Measurements from ENCODE around the gene DTD1.

The DTD1 gene

GRCh38 chr20:18695175-18695574, 107.3 kb downstream of the DTD1 start:
- H3K4me2 ChIP-seq (ENCODE audit: low read depth, low read length, poor library complexity, severe bottlenecking) = no peak overlapping the region
- H3K79me2 ChIP-seq (ENCODE audit: insufficient read depth, low read length) = no peaks in the 10 kb centered on the region
- no peaks in the 10 kb centered on the region for H3K36me3 ChIP-seq (ENCODE audit: low read length)
- H4K20me1 ChIP-seq (ENCODE audit: low read depth, low read length) = no peaks in the 10 kb centered on the region
- H3K4me3 ChIP-seq (ENCODE audit: insufficient read depth, low read length, poor library complexity, severe bottlenecking) = no peak overlapping the region
- no peaks in the 10 kb centered on the region for H3K27me3 ChIP-seq (ENCODE audit: low read length)
- no peaks in the 10 kb centered on the region for H3K9me3 ChIP-seq (ENCODE audit: insufficient read depth, low read length)
- H3K9me2 ChIP-seq (replicated peaks; ENCODE audit: insufficient read depth, low read length) = no peaks in the 10 kb centered on the region
- H2AFZ ChIP-seq (ENCODE audit: low read depth, low read length, severe bottlenecking) = no peak overlapping the region
- no peak overlapping the region for H3K27ac ChIP-seq (ENCODE audit: low read depth, low read length)
- H3F3A ChIP-seq (ENCODE audit: insufficient read depth) = no peaks in the 10 kb centered on the region
- TF ChIP-seq CTCF (IDR thresholded peaks at IDR 0.05; ENCODE audit: insufficient read depth, low read length, poor library complexity, severe bottlenecking) = no peak
- TF ChIP-seq EZH2phosphoT487 (conservative IDR thresholded peaks at IDR 0.05; ENCODE audit: low read length) = no peak
- no peak overlapping the region for H3K9ac ChIP-seq (ENCODE audit: low read length)

- no peaks in the 10 kb centered on the region for H3K79me2 ChIP-seq (ENCODE audit: insufficient read depth, low read length)
- no peaks in the 10 kb centered on the region for H3K36me3 ChIP-seq (ENCODE audit: low read length)
- no peaks in the 10 kb centered on the region for H4K20me1 ChIP-seq (ENCODE audit: low read depth, low read length)
- H3K27ac ChIP-seq (ENCODE audit: low read depth, low read length) = no peak overlapping the region
- no peak overlapping the region for H2AFZ ChIP-seq (ENCODE audit: low read depth, low read length, severe bottlenecking)
- H3K27me3 ChIP-seq (ENCODE audit: low read length) = no peaks in the 10 kb centered on the region
- H3K9ac ChIP-seq (ENCODE audit: low read length) = no peak overlapping the region
- no peaks in the 10 kb centered on the region for H3K9me3 ChIP-seq (ENCODE audit: insufficient read depth, low read length)
- H3K4me3 ChIP-seq (ENCODE audit: insufficient read depth, low read length, poor library complexity, severe bottlenecking) = no peak overlapping the region
- no peak overlapping the region for H3K4me2 ChIP-seq (ENCODE audit: low read depth, low read length, poor library complexity, severe bottlenecking)
- H3K9me2 ChIP-seq (replicated peaks; ENCODE audit: insufficient read depth, low read length) = no peaks in the 10 kb centered on the region
- H3F3A ChIP-seq (ENCODE audit: insufficient read depth) = no peaks in the 10 kb centered on the region
- TF ChIP-seq EZH2phosphoT487 (conservative IDR thresholded peaks at IDR 0.05; ENCODE audit: low read length) (no peak), CTCF (IDR thresholded peaks at IDR 0.05; ENCODE audit: insufficient read depth, low read length, poor library complexity, severe bottlenecking) (no peak)
These were observed 111.0 kb downstream of the DTD1 start for GRCh38 chr20:18698735-18699380.

GRCh38 chr20:18701969-18702368, 114.1 kb downstream of the DTD1 start:
- TF ChIP-seq EZH2phosphoT487 (conservative IDR thresholded peaks at IDR 0.05; ENCODE audit: low read length) = no peak
- TF ChIP-seq CTCF (IDR thresholded peaks at IDR 0.05; ENCODE audit: insufficient read depth, low read length, poor library complexity, severe bottlenecking) = no peak
- no peaks in the 10 kb centered on the region for H3K36me3 ChIP-seq (ENCODE audit: low read length)
- H3K4me2 ChIP-seq (ENCODE audit: low read depth, low read length, poor library complexity, severe bottlenecking) = no peak overlapping the region
- no peaks in the 10 kb centered on the region for H3K9me3 ChIP-seq (ENCODE audit: insufficient read depth, low read length)
- H2AFZ ChIP-seq (ENCODE audit: low read depth, low read length, severe bottlenecking) = no peak overlapping the region
- H3F3A ChIP-seq (ENCODE audit: insufficient read depth) = no peaks in the 10 kb centered on the region
- no peaks in the 10 kb centered on the region for H3K79me2 ChIP-seq (ENCODE audit: insufficient read depth, low read length)
- H3K4me3 ChIP-seq (ENCODE audit: insufficient read depth, low read length, poor library complexity, severe bottlenecking) = no peak overlapping the region
- no peaks in the 10 kb centered on the region for H4K20me1 ChIP-seq (ENCODE audit: low read depth, low read length)
- no peak overlapping the region for H3K9ac ChIP-seq (ENCODE audit: low read length)
- no peaks in the 10 kb centered on the region for H3K27me3 ChIP-seq (ENCODE audit: low read length)
- H3K27ac ChIP-seq (ENCODE audit: low read depth, low read length) = no peak overlapping the region
- no peaks in the 10 kb centered on the region for H3K9me2 ChIP-seq (replicated peaks; ENCODE audit: insufficient read depth, low read length)

Data from SU-DHL-6 (cell line).